A673 (cell line): ENCODE results near the gene MRC1.

Experiments used
- CTCF ChIP-seq: fragments of 300-800, 200-600 bp; sonication (generic); conservative IDR thresholded peaks from 2 replicates; pipeline ENCODE4 v1.5.1; 2017; ENCODE audit warnings: low read depth, mild to moderate bottlenecking, antibody characterized with exemption, low read length, moderate library complexity, mixed read lengths
- EZH2 ChIP-seq: fragments of 200-600 bp; sonication (generic); IDR thresholded peaks from 2 replicates; pipeline ENCODE4 v1.6.1; 2017; ENCODE audit warnings: borderline replicate concordance, low read depth, mild to moderate bottlenecking, mixed read lengths, antibody characterized with exemption, low read length; ENCODE audit not compliant: poor library complexity, severe bottlenecking

GRCh38 chr10:17891435-17891834 lies 82.3 kb downstream of the MRC1 start:
- TF ChIP-seq CTCF (no peak), EZH2 (no peak)
